T1000 (cell line): ENCODE data around the gene ZBTB7A.

Source experiments
- DNase-seq: peaks from one replicate; lab custom pipeline; 2025; ENCODE audit warnings: mixed read lengths; lab: John Stamatoyannopoulos, UW

ZBTB7A gene

GRCh38 chr19:4066682-4067395 is at the start of gene ZBTB7A:
Gene ZBTB7A, minus strand, starts transcription at chr19:4066899. Its CDS starts 11,667 bp downstream, at chr19:4055232.
- peak; percentile 41 for DNase-seq

DNA sequence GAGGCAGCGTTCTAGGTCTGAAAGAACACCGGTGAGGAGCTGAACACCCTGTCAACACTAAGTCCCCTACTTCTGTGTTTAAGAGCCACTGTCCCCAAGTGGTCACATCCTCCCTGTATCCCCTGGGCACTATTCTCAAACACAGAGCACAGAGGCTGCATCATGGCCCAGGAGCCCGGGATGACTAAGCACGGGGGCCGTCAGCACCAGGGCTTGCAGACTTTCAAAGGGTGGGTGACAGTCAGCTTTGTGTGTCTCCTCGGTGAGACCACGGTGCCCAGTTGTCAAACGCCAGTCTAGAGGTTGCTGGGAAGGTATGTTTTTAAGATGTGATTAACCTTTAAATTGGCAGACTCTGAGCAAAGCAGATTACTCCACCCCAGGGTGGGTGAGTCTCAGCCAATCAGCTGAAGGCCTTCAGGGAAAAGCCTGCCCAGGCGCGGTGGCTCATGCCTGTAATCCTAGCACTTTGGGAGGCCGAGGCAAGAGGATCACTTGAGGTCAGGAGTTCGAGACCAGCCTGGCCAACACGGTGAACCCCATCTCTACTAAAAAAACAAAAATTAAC is 49.2 kb upstream of the ZBTB7A start:
- no peak for DNase-seq

- no peak for DNase-seq
Measured at GRCh38 chr19:4115050-4115817, 48.5 kb upstream of the ZBTB7A start.

DNA sequence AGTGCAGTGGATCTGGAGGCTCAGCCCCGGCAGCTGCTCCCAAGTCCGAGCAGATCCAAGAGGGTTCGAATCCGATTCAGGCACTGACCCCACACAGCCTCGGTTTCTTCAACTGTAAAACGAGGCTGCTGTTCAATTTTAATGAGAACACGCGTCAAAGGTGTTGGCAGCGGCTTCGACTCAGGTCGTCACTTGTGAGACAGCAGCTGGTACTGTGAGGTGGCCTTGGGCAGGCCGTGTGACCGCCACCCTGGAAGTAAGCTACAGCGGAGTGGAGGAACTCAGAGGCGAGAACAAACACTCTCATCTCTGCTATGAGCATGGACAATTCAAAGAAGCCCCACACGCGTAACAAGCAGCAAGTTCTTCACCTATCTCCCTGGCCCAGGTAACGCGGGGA is 47.5 kb upstream of the ZBTB7A start:
- DNase-seq, result no peak

- no peak for DNase-seq
Measured at GRCh38 chr19:4113398-4114088, 46.8 kb upstream of the ZBTB7A start.

DNA sequence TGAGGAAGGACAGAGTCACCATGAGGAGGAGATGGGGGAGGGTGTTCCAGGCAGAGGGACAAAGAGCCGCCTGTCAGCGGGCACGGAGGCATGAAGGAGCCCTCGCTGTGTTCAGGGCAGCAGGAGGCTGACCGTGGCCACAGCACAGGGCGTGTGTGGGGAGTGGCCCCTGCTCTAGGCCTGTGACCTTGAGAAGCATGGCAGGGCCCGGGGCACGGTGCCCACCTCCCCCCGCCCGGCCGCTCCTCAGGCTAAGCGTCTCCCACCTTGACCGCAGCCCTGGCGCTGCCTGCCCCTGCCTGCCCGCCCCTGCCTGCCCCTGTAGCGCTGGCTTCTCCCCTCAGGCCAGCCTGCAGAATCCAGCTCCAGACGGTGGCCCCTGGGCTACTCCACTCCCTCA is 45.7 kb upstream of the ZBTB7A start:
- DNase-seq, result no peak

GRCh38 chr19:4109626-4109945 is 42.9 kb upstream of the ZBTB7A start:
- no peak for DNase-seq

DNA sequence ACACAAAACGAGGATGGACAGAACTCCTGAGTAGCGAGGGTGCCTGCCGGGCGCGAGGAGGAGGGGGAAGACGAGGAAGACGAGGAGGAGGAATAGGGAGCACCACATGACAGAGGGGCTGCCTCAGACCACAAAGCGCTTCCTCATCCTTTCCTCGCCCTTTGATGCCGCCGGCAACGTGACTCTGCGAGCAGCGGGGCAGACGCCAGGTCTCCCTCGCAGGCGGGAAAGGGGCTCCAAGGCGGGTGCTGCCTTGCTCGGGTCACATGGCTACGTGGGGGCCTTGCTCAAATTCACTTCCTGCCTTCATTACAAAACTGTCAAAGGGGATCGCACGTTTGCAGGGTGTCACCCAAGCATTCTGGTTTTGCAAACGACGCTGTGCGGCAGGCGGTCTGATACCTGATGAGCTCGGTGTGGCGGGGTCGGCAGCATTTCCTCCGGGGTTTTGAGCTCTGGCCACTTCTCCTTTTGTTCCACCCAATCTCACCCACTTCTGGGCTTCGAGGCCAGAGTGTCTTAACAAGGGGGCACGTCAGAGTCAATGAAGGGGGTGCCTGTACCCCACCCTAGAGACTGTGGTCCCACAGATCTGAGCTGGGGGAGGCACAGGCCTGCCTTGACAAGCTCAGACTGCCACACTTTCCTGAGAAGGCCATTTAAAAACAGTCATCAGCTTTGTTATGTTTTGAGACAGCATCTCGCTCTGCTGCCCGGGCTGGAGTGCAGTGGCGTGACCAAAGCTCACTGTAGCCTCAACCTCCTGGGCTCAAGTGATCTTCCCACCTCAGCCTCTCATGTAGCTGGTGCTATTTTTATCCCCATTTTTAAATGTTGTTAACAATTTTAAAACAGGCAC is 42.3 kb upstream of the ZBTB7A start:
- DNase-seq, result no peak

DNA sequence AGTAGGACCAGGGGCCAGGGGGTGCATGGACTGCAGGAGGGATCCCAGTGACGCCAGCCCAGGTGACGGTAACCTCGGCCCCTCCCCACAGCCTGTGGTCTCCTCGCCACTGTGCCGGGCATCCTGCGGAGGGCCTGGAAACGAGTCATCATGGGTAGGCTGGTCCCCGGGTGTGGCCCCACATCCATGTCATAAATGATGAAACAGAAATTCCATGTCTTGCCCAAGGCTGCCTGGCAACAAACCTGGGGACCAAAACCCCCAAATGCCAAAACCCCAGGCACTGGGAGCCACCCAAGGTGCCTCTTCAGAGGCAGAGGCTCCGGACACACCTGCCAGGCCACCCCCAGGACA is 36.4 kb upstream of the ZBTB7A start:
- DNase-seq, result no peak

- no peak for DNase-seq
Measured at GRCh38 chr19:4102339-4103079, 35.8 kb upstream of the ZBTB7A start.

GRCh38 chr19:4101496-4101770 is 34.7 kb upstream of the ZBTB7A start:
- DNase-seq, result no peak

- DNase-seq, result no peak
Measured at GRCh38 chr19:4100647-4101495, 34.2 kb upstream of the ZBTB7A start.

GRCh38 chr19:4099041-4099764 is 32.5 kb upstream of the ZBTB7A start:
- DNase-seq, result no peak

- no peak for DNase-seq
Measured at GRCh38 chr19:4098493-4098892, 31.8 kb upstream of the ZBTB7A start.

GRCh38 chr19:4097501-4097900 is 30.8 kb upstream of the ZBTB7A start:
- no peak for DNase-seq

DNA sequence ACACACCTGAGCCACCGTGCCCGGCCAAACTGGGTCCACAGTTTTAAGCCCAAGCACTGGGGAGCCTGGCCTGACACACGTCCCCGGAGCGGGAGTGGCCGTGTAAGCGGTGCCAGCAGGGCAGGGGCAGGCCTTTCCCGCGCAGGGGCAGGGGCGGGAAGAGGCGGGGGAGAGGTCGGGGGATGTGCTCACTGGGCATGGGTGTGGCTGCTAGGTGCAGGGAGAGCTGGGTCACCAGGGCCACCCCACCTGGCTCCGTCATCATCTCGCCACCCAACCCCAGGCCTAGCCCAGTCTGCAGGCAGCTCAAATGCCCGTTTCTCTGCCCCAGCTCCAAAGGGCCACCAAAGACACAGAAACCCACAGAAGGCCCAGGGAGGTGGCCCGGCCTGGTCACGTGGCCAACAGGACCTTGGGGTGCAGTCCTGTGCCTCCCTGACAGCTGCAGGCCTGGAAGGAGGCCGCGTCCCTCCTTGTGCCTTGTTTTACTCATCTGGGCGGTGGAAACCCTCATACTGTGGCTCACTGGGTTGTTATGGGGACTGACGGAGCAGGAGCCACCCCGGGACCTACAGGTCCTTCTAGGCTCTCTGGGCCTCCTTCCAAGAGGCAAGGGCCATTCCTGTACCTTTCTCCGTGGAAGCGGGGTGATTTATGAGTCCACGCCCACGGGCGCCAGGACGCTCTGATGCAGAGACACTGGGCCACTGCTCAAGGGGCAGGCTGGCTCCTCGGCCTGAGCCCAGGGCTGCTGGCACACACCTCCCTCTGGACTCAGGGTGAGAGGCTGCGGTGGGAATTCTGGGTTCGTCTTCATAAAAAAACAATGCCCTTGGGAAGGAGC is 29.6 kb upstream of the ZBTB7A start:
- DNase-seq, result no peak

- DNase-seq, result no peak
Measured at GRCh38 chr19:4095488-4095844, 28.8 kb upstream of the ZBTB7A start.

GRCh38 chr19:4094761-4095487 is 28.2 kb upstream of the ZBTB7A start:
- DNase-seq, result no peak
